ENCODE data around the gene UAP1L1. TPM values are rescaled to one million over a fixed set of nuclear protein-coding genes. Genes with fewer than 3 reads are reported as not detected.

Gene UAP1L1
- total and polyA plus RNA-seq, 3 donors from 2014 or later: 6.9 to 10.1 (median 7.2) TPM

GRCh38 chr9:137074657-137075274, 2.6 kb upstream of the UAP1L1 start:
- H3K9me3 ChIP-seq: no peaks in the 10 kb centered on the region
- no peaks in the 10 kb centered on the region for H3K27me3 ChIP-seq
- H3K4me3 ChIP-seq: no peak overlapping the region
- TF ChIP-seq CTCF (IDR thresholded peaks at IDR 0.05) (no peak), POLR2A (IDR thresholded peaks at IDR 0.05) (no peak)
- intact Hi-C loops (cut with DNase I; ENCODE audit: low total_unique reads): no loop called here
- DNase-seq: no peak
- no peaks in the 10 kb centered on the region for H3K36me3 ChIP-seq (ENCODE audit: low read depth, missing control alignments)
- 81 to 85% methylated on average over 11 to 12 of the region's 12 CpGs for WGBS, 2 donors
- H3K27ac ChIP-seq: no peak overlapping the region
- peaks cover 25% of the 10 kb centered on the region for H3K4me1 ChIP-seq

- WGBS, 2 donors: 87 to 93% methylated on average over 12 of the region's 12 CpGs
These were observed 2.0 kb upstream of the UAP1L1 start for GRCh38 chr9:137075275-137075775.

GRCh38 chr9:137076636-137077009, 694 bp upstream of the UAP1L1 start:
- no peak for TF ChIP-seq POLR2A (IDR thresholded peaks at IDR 0.05)
- no peak for TF ChIP-seq CTCF (IDR thresholded peaks at IDR 0.05)
- Histone ChIP-seq H3K27ac (peak overlapping the region in 1 of 2 donors; percentile 44), H3K36me3 (ENCODE audit: low read depth, missing control alignments) (no peaks in the 10 kb centered on the region), H3K9me3 (no peaks in the 10 kb centered on the region), H3K27me3 (no peaks in the 10 kb centered on the region), H3K4me1 (peaks cover 17% of the 10 kb centered on the region), H3K4me3 (peak overlapping the region; percentile 43 to 56)
- no peak for DNase-seq
- intact Hi-C loops (cut with DNase I; ENCODE audit: low total_unique reads): no loop called here
- WGBS, 2 donors: 46 to 47% methylated on average over 15 of the region's 15 CpGs

More at GRCh38 chr9:137075275-137075775, 2.0 kb upstream of the UAP1L1 start:
- intact Hi-C loops (cut with DNase I; ENCODE audit: low total_unique reads): no loop called here
- H3K36me3 ChIP-seq (ENCODE audit: low read depth, missing control alignments): no peaks in the 10 kb centered on the region
- no peaks in the 10 kb centered on the region for H3K9me3 ChIP-seq
- no peak overlapping the region for H3K4me3 ChIP-seq
- H3K4me1 ChIP-seq: peaks cover 25% of the 10 kb centered on the region
- no peak for TF ChIP-seq CTCF (IDR thresholded peaks at IDR 0.05)
- DNase-seq: no peak
- no peak overlapping the region for H3K27ac ChIP-seq
- no peaks in the 10 kb centered on the region for H3K27me3 ChIP-seq

- Histone ChIP-seq H3K27ac (no peak overlapping the region), H3K9me3 (no peaks in the 10 kb centered on the region), H3K27me3 (no peaks in the 10 kb centered on the region), H3K4me3 (peak overlapping the region; percentile 56 to 67), H3K4me1 (peaks cover 17% of the 10 kb centered on the region), H3K36me3 (ENCODE audit: low read depth, missing control alignments) (no peaks in the 10 kb centered on the region)
- WGBS, 2 donors: 8 to 22% methylated on average over 24 to 73 of the region's 76 CpGs
- no peak for TF ChIP-seq POLR2A (IDR thresholded peaks at IDR 0.05)
- no peak for TF ChIP-seq CTCF (IDR thresholded peaks at IDR 0.05)
- intact Hi-C loops (cut with DNase I; ENCODE audit: low total_unique reads): no loop called here
- DNase-seq: no peak
These were observed 709 bp downstream of the UAP1L1 start for GRCh38 chr9:137077758-137078693.

Data from testis (tissue), 3 donors.